Left lung (tissue), 10 donors: ENCODE data around the gene ICA1. TPM values are rescaled to one million over a fixed set of nuclear protein-coding genes. Genes with fewer than 3 reads are reported as not detected.

Source experiments
- ATAC-seq: fragments of 200-7000 bp; cut with Tn5 transposase; one replicate; pipeline ENCODE4 v1.9.1; 2020; ENCODE audit warnings: moderate library complexity
- DNase-seq, 4 donors: peaks; one replicate each; pipeline ENCODE4 v3.0.0-alpha.2; 2013 to 2020
- H3K27ac ChIP-seq, 2 donors: fragments of 200-600 bp; sonication (generic) in 1 of 2; one replicate each; pipeline versions ENCODE4 v1.5.0 to v1.8.0; 2020 to 2021
- H3K27me3 ChIP-seq, 2 donors: fragments of 200-600 bp; sonication (generic) in 1 of 2; one replicate each; pipeline versions ENCODE4 v1.5.0 to v1.8.0; 2020 to 2021
- H3K36me3 ChIP-seq, 2 donors: fragments of 200-600 bp; sonication (generic) in 1 of 2; one replicate each; pipeline versions ENCODE4 v1.5.0 to v1.8.0; 2020 to 2021
- H3K4me1 ChIP-seq, 2 donors: fragments of 200-600 bp; one replicate each; pipeline ENCODE4 v1.8.0; 2021
- H3K4me3 ChIP-seq, 2 donors: fragments of 200-600 bp; sonication (generic) in 1 of 2; one replicate each; pipeline versions ENCODE4 v1.5.0 to v1.8.0; 2020 to 2021; ENCODE audit warnings: mild to moderate bottlenecking in 1 of 2
- H3K9me3 ChIP-seq, 2 donors: fragments of 200-600 bp; sonication (generic) in 1 of 2; one replicate each; pipeline versions ENCODE4 v1.5.0 to v1.8.0; 2020 to 2021
- intact Hi-C, 2 donors: fragments of 100-400 bp; cut with DNase I; formaldehyde crosslinking; loops; one replicate each; pipeline versions ENCODE4 v1.11.2 to v1.14.2; 2022
- polyA plus RNA-seq, 6 donors: library from polyadenylated mRNA; unstranded; fragments of 120-200 nt; gene quantifications; one replicate each; pipeline ENCODE4 v1.2.1, GENCODE V29; 2013; ENCODE audit not compliant: insufficient read length in 6 of 6
- total RNA-seq, 2 donors: library from RNA; stranded (reverse); fragmentation: NEBNext Ultra II Directional; extraction: Animal tissue kit (Norgen Biotek cat#: 25700); gene quantifications; one replicate each; pipeline ENCODE4 v1.2.1, GENCODE V29; 2021
- TF ChIP-seq, protein P1 (sequence below), 2 donors: fragments of 200-600 bp; sonication (generic) in 1 of 2; IDR thresholded peaks; one replicate each; pipeline versions ENCODE4 v1.5.0 to v1.8.0; 2021; ENCODE audit warnings: antibody characterized with exemption in 2 of 2
- donor health status: DM: no; HTN: yes; CAD: no.
- donor health status: DM: no; HTN: no; CAD: no.

The ICA1 gene
- total and polyA plus RNA-seq, 8 donors: 22.4 to 53.3 (median 40.5) TPM

DNA sequence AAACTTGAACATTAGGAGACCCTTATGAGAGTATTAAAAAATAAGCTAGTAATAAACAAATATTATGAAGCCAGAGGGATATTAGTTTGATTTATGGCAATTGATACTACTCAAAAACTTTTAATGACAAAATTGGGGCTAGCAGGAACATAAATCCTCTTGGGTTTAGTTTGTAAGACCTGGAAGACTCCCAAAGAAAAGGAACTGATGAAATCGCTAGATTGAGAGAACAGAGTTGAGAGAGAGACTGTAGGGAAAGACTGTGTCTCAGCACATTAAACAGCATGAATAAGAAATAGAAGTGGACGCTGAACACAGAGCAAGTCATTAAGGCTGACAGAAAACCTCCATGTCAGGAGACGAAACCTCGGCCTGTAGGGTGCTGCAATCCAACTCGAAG lies 56.4 kb downstream of the ICA1 start:
- no peak for ATAC-seq
- TF ChIP-seq, protein P1, sequence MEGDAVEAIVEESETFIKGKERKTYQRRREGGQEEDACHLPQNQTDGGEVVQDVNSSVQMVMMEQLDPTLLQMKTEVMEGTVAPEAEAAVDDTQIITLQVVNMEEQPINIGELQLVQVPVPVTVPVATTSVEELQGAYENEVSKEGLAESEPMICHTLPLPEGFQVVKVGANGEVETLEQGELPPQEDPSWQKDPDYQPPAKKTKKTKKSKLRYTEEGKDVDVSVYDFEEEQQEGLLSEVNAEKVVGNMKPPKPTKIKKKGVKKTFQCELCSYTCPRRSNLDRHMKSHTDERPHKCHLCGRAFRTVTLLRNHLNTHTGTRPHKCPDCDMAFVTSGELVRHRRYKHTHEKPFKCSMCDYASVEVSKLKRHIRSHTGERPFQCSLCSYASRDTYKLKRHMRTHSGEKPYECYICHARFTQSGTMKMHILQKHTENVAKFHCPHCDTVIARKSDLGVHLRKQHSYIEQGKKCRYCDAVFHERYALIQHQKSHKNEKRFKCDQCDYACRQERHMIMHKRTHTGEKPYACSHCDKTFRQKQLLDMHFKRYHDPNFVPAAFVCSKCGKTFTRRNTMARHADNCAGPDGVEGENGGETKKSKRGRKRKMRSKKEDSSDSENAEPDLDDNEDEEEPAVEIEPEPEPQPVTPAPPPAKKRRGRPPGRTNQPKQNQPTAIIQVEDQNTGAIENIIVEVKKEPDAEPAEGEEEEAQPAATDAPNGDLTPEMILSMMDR (IDR thresholded peaks at IDR 0.05): no peak
- H3K36me3 ChIP-seq: no peaks in the 10 kb centered on the region
- no peak overlapping the region for H3K27ac ChIP-seq
- no peak for DNase-seq
- H3K9me3 ChIP-seq: no peaks in the 10 kb centered on the region
- H3K4me3 ChIP-seq: no peak overlapping the region
- peaks cover 0 to 5% of the 10 kb centered on the region in 2 donors for H3K4me1 ChIP-seq
- no peaks in the 10 kb centered on the region for H3K27me3 ChIP-seq
- intact Hi-C loops: no loop called here

DNA sequence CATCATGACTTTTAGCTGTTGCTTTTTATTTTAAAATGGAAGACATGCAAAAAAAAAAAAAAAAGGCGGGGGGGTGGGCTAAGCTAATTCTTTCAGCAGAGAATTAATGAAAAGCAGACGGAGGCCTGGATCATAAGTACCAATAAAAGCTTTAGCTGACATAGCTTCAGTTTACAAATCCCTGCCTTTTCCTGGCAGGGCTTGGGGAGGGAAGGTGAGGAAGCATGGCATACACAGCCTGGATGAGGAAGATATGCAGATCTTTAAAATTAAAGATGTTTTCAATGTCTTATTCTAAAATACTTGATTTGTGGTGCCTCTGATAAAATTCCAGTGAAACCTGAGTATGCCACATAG lies 57.0 kb downstream of the ICA1 start:
- intact Hi-C loops: no loop called here
- no peak for ATAC-seq
- H3K36me3 ChIP-seq: no peaks in the 10 kb centered on the region
- H3K9me3 ChIP-seq: no peaks in the 10 kb centered on the region
- H3K4me3 ChIP-seq: no peak overlapping the region
- H3K4me1 ChIP-seq: peaks cover 0 to 5% of the 10 kb centered on the region in 2 donors
- TF ChIP-seq, protein P1 (IDR thresholded peaks at IDR 0.05): no peak
- DNase-seq: no peak
- H3K27ac ChIP-seq: no peak overlapping the region
- no peaks in the 10 kb centered on the region for H3K27me3 ChIP-seq

DNA sequence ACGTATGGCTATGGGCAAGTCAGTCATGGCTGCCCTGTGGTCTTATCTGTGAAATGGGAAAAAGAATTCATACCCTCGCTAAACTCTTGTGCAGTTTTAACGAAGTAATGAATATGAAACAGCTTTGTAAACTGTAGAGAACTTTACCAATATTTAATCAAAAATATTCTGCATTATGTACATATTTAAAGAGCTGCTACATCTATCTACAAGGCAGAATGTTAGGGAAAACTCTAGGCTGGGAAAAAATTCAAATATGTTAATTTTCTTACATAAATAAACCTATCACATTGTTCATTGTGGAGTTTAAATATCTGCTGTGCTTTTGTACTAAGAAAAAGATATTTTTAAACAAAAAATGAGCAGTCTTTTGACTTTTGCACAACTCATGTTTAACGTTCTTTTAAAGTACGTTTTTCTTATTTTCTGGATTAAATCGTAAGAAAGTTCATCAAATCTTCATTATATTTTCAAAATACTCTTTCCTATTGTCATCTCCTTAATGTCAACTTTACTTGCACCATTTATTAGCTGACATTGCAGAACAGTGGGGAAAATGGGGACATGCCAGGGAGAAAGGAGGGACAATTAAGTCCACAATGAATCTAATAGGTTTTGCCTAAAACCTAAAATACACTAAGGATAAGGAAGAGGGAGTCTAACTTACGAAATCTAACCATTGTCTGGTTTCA lies 57.5 kb downstream of the ICA1 start:
- Histone ChIP-seq H3K4me1 (peaks cover 0 to 5% of the 10 kb centered on the region in 2 donors), H3K36me3 (no peaks in the 10 kb centered on the region), H3K27me3 (no peaks in the 10 kb centered on the region), H3K9me3 (no peaks in the 10 kb centered on the region), H3K4me3 (no peak overlapping the region), H3K27ac (no peak overlapping the region)
- ATAC-seq (no peak), DNase-seq (no peak)
- intact Hi-C loops: no loop called here
- TF ChIP-seq, protein P1 (IDR thresholded peaks at IDR 0.05): no peak

DNA sequence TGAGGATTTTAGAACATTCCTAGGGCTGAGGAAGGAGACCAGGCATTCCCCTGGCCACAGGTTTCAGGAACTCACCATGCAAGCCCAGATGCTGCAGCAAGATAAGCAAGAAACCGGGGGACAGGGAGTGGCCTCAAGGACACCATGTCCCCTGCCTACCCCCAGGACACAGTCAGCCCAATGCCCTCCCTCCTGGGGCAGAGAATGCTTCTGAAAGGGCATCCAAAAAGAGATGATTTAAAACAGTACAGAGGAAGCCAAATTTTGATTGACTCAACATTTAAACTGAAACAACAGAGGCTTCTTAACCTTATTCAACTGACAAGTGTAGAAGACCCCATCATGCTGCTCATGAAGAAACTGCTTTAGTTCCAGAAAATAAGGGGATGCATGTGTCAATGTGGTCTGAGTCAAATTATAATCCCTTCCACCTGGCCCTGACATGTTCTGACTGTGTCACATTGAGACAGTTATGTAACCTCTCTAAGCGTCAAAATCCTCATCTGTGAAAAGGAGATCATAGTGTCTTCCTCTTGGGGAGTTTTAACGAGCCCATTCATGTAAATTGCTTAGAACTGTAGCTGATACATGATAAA lies 60.0 kb downstream of the ICA1 start:
- Histone ChIP-seq H3K9me3 (no peaks in the 10 kb centered on the region), H3K36me3 (no peaks in the 10 kb centered on the region), H3K4me1 (peaks cover 0 to 5% of the 10 kb centered on the region in 2 donors), H3K27me3 (no peaks in the 10 kb centered on the region), H3K4me3 (no peak overlapping the region), H3K27ac (peak overlapping the region in 1 of 2 donors; percentile 13)
- TF ChIP-seq, protein P1 (IDR thresholded peaks at IDR 0.05): no peak
- intact Hi-C loops: no loop called here
- DNase-seq (no peak), ATAC-seq (no peak)

DNA sequence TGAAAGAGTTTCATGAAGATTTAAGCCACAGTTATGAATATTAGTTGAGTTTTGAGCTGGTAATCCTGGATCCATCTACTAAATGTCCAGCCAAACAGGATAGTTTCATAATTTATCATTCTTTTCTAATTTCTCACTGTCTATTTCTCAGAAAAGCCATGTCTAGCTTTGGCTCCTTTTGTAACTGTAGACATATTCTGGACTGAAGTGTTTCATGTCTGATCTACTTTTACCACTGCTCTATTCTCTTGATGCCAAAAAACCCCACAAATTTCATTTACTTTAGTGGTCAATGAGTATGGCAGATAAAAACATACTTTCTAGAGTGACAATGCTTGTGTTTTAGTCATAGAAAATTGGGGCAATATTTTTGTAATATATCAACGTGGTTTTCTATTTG lies 61.2 kb downstream of the ICA1 start:
- intact Hi-C loops: no loop called here
- H3K27me3 ChIP-seq: no peaks in the 10 kb centered on the region
- H3K36me3 ChIP-seq: no peaks in the 10 kb centered on the region
- TF ChIP-seq, protein P1 (IDR thresholded peaks at IDR 0.05): no peak
- H3K9me3 ChIP-seq: no peaks in the 10 kb centered on the region
- ATAC-seq: no peak
- H3K4me3 ChIP-seq: no peak overlapping the region
- no peak for DNase-seq
- no peak overlapping the region for H3K27ac ChIP-seq
- H3K4me1 ChIP-seq: peaks cover 0 to 5% of the 10 kb centered on the region in 2 donors
